Measurements from ENCODE around the gene KLHL33.

The KLHL33 gene

DNA sequence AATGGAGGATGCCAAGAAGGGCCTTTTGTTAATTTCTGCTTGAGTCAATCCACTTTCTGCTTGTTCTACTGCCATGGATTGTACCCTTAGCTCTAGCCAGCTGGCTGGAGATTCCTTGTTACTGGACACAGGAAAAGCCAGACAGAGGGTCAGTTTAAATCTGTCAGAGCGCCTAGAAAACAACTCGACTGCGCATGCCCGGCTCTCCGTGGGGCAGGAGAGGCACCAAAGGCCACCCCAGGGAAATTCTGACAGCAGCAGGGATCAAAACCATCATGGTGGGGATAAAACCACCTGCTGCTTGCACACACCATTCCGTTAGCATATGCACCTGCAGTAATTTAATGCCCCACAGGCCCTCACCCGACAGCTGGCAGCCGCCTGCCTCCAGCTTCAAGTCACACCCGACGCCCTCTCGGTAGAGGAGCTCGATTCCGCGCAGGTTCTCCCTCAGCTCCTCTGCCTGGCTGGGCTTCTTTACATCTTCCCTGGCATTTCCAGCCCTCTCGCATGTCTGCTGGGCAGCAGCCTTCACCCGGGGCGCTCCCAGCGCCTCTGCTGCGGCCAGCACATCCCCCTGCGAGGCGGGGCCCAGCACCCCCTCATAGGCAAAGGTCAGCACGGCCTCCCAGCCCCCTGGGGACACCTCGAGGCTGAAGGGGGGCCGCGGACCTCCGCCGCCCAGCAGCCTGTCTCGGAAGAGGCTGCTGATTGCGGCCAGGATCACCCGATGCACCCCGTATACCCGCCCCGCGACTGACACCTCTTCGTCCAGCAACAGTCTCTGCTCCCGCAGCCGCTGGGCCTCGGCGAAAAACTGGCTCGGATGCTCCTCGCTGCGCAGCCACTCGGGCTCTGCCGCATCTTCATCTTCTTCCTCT lies 1.0 kb downstream of the KLHL33 start:
- in situ Hi-C loops (cut with MboI; ENCODE audit: low pct_unique_long_range_greater_than_20kb, low sequenced_read_pairs, unreplicated experiment): no loop called here
- no peak for TF ChIP-seq CTCF (IDR thresholded peaks at IDR 0.05; ENCODE audit: extremely low read depth, insufficient read depth, missing control alignments)
- no peak for DNase-seq (ENCODE audit: low spot score)

- TF ChIP-seq CTCF (IDR thresholded peaks at IDR 0.05; ENCODE audit: extremely low read depth, insufficient read depth, missing control alignments): no peak
- in situ Hi-C loops (cut with MboI; ENCODE audit: low pct_unique_long_range_greater_than_20kb, low sequenced_read_pairs, unreplicated experiment): no loop called here
- DNase-seq (ENCODE audit: low spot score): no peak
These were observed 5.9 kb downstream of the KLHL33 start for GRCh38 chr14:20429801-20430669.

GRCh38 chr14:20428802-20429201 lies 7.2 kb downstream of the KLHL33 start:
- DNase-seq (ENCODE audit: low spot score): no peak
- TF ChIP-seq CTCF (IDR thresholded peaks at IDR 0.05; ENCODE audit: extremely low read depth, insufficient read depth, missing control alignments): no peak
- in situ Hi-C loops (cut with MboI; ENCODE audit: low pct_unique_long_range_greater_than_20kb, low sequenced_read_pairs, unreplicated experiment): no loop called here

DNA sequence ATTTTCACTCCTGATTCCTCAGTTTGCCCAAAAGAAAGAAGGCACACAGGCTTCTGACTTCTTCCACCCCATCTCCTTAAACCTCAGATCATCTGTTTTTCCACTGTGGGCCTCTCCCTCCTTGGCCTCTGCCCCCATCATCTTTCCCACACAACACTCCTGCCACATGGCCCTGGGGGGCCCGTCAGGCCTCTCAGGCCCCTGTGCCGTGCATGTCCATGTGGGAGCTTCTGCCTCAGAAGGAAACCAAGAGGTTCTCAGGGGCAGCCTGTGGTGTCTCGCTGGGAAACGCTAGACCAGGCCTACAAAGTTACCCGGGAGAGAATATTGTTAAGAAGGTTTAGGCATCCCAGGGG lies 8.0 kb downstream of the KLHL33 start:
- in situ Hi-C loops (cut with MboI; ENCODE audit: low pct_unique_long_range_greater_than_20kb, low sequenced_read_pairs, unreplicated experiment): no loop called here
- TF ChIP-seq CTCF (IDR thresholded peaks at IDR 0.05; ENCODE audit: extremely low read depth, insufficient read depth, missing control alignments): no peak
- DNase-seq (ENCODE audit: low spot score): no peak

DNA sequence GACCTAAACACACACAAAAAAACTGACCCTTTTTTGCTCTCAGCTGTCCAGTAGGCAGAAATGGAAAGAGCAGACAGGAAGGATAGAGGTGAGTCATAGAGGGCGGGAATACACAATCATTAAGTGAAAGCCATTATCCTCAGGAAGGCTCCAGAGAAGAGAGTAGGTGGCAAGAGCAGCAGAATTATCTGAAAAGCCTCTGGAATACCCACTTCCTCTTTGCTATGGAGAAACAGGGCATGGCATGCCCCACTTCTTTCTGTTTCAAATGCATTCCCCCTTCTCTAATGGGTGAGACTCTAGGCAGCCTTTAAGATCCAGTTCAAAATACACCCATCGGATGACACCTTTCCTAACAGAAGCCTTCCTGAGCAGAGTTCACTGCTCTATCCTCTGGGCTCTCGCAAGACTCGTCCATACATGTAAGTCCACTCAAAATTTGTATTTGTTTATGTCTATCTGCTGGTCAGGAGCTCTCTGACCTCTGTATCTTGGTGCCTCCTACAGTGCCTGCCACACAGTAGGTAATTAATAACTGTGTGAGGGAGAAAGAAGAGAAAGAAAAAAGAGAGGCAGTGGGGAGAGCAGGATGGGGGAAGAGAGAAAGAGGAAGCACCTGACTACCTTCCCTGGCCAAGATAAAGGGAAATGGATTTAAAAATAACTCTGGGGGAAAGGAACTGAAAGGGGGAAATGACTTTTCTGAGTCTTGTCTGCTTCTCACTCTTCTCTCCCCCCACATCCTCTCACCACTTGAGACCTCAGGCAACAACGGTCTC lies 8.5 kb downstream of the KLHL33 start:
- in situ Hi-C loops (cut with MboI; ENCODE audit: low pct_unique_long_range_greater_than_20kb, low sequenced_read_pairs, unreplicated experiment): no loop called here
- peak; percentile 76 for DNase-seq (ENCODE audit: low spot score)
- no peak for TF ChIP-seq CTCF (IDR thresholded peaks at IDR 0.05; ENCODE audit: extremely low read depth, insufficient read depth, missing control alignments)

DNA sequence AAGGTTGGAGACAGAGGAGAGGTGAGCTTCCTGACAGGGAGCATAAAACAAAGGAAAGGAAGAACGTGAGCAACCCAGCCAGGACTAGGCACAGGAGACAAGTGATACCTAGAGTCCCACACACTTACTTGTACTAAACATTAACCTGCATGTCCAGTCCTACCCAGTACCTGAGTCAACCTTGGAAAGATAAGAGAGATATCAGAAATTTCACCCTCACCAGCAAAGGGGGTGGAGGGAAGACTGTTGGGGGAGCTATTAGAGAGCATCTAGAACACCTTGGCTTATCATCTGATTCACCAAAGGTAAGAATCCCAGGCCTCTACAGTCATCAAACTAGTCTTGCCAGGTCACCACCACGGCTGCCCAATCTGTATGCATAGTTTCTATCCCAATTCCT lies 11.1 kb downstream of the KLHL33 start:
- in situ Hi-C loops (cut with MboI; ENCODE audit: low pct_unique_long_range_greater_than_20kb, low sequenced_read_pairs, unreplicated experiment): no loop called here
- TF ChIP-seq CTCF (IDR thresholded peaks at IDR 0.05; ENCODE audit: extremely low read depth, insufficient read depth, missing control alignments): no peak
- no peak for DNase-seq (ENCODE audit: low spot score)

All from GM13977 (cell line).